Liver (tissue), 9 donors: ENCODE data around the gene TRIM5. TPM values are rescaled to one million over a fixed set of nuclear protein-coding genes. Genes with fewer than 3 reads are reported as not detected.

ENCODE experiments used
- DNase-seq: peaks from one replicate; pipeline ENCODE4 v3.0.0-alpha.2; 2017; ENCODE audit warnings: low spot score
- H3K27ac ChIP-seq, 2 donors: one replicate each; pipeline ENCODE4 v1.7.0; 2013; ENCODE audit warnings: inconsistent platforms in 2 of 2, low read length in 2 of 2, control low read depth in 1 of 2, low read depth in 1 of 2, mild to moderate bottlenecking in 1 of 2
- H3K27me3 ChIP-seq, 4 donors: one replicate each; pipeline versions ENCODE4 v1.6.1 to v1.7.0; 2013; ENCODE audit warnings: low read length in 3 of 4, inconsistent platforms in 1 of 4, mild to moderate bottlenecking in 1 of 4, moderate library complexity in 1 of 4; ENCODE audit not compliant: control insufficient read depth in 4 of 4, insufficient read depth in 4 of 4
- H3K36me3 ChIP-seq, 4 donors: one replicate each; pipeline versions ENCODE4 v1.6.1 to v1.7.0; 2013; ENCODE audit warnings: low read length in 3 of 4, mild to moderate bottlenecking in 3 of 4, low read depth in 1 of 4, moderate library complexity in 1 of 4; ENCODE audit not compliant: control insufficient read depth in 4 of 4, insufficient read depth in 3 of 4
- H3K4me1 ChIP-seq, 4 donors: one replicate each; pipeline versions ENCODE4 v1.6.1 to v1.7.0; 2013; ENCODE audit warnings: low read length in 3 of 4, mild to moderate bottlenecking in 3 of 4, moderate library complexity in 1 of 4; ENCODE audit not compliant: control insufficient read depth in 4 of 4, insufficient read depth in 4 of 4
- H3K4me3 ChIP-seq, 3 donors: one replicate each; pipeline versions ENCODE4 v1.6.1 to v1.7.0; 2013; ENCODE audit warnings: low read length in 3 of 3, control low read depth in 1 of 3, low read depth in 1 of 3, mild to moderate bottlenecking in 1 of 3
- H3K9ac ChIP-seq, 2 donors: one replicate each; pipeline ENCODE4 v1.7.0; 2013; ENCODE audit warnings: low read length in 2 of 2, mild to moderate bottlenecking in 2 of 2, moderate library complexity in 2 of 2, control low read depth in 1 of 2, low read depth in 1 of 2
- H3K9me3 ChIP-seq, 4 donors: one replicate each; pipeline versions ENCODE4 v1.6.1 to v1.7.0; 2013; ENCODE audit warnings: low read length in 3 of 4; ENCODE audit not compliant: control insufficient read depth in 4 of 4
- EGR1 ChIP-seq, 2 donors: IDR thresholded peaks; 2 replicates each; pipeline ENCODE4 v1.6.1; 2016 to 2018; ENCODE audit warnings: antibody characterized with exemption in 2 of 2, low read depth in 2 of 2
- FOXA1 ChIP-seq: IDR thresholded peaks from 2 replicates; pipeline ENCODE4 v1.6.1; 2016; ENCODE audit warnings: antibody characterized with exemption
- FOXA2 ChIP-seq: IDR thresholded peaks from 2 replicates; pipeline ENCODE4 v1.6.1; 2016; ENCODE audit warnings: antibody characterized with exemption
- HNF4A ChIP-seq, 2 donors: conservative IDR thresholded peaks; 2 replicates each; pipeline ENCODE4 v1.6.1; 2016; ENCODE audit warnings: antibody characterized with exemption in 2 of 2, mild to moderate bottlenecking in 2 of 2
- JUND ChIP-seq, 2 donors: IDR thresholded peaks; 2 replicates each; pipeline ENCODE4 v1.6.1; 2016; ENCODE audit warnings: antibody characterized with exemption in 2 of 2
- NR2F2 ChIP-seq: IDR thresholded peaks from 2 replicates; pipeline ENCODE4 v1.6.1; 2016; ENCODE audit warnings: antibody characterized with exemption
- RAD21 ChIP-seq, 2 donors: IDR thresholded peaks; 2 replicates each; pipeline ENCODE4 v1.6.1; 2016; ENCODE audit warnings: antibody characterized with exemption in 2 of 2, mild to moderate bottlenecking in 2 of 2
- RXRA ChIP-seq, 2 donors: IDR thresholded peaks; 2 replicates each; pipeline ENCODE4 v1.6.1; 2017 to 2018; ENCODE audit warnings: antibody characterized with exemption in 2 of 2, mild to moderate bottlenecking in 1 of 2
- SP1 ChIP-seq: IDR thresholded peaks from 2 replicates; pipeline ENCODE4 v1.6.1; 2018; ENCODE audit warnings: antibody characterized with exemption, mild to moderate bottlenecking
- TAF1 ChIP-seq: conservative IDR thresholded peaks from 2 replicates; pipeline ENCODE4 v1.6.1; 2016; ENCODE audit warnings: antibody characterized with exemption, mild to moderate bottlenecking
- YY1 ChIP-seq: IDR thresholded peaks from 2 replicates; pipeline ENCODE4 v1.6.1; 2016; ENCODE audit warnings: antibody characterized with exemption, mild to moderate bottlenecking
- WGBS: extraction: QIAGEN DNeasy Blood & Tissue Kit; methylation state at CpG from one replicate; pipeline ENCODE4 v1.1.7; 2013; 5-methylcytosine and 5-hydroxymethylcytosine counted together
- polyA plus RNA-seq, 2 donors: library from polyadenylated mRNA; stranded (reverse) in 1 of 2; unstranded in 1 of 2; fragments of 200-250 nt in 1 of 2; fragments of >200 nt in 1 of 2; fragmentation: Nextera tagmentation in 1 of 2; extraction: Ambion mirVana in 1 of 2; gene quantifications; one replicate each; pipeline versions ENCODE4 v1.2.1 to v1.2.3, GENCODE V29; 2013 to 2015
- total RNA-seq, 2 donors: library from RNA; depleted of rRNA; stranded (reverse); fragments of >200 nt; gene quantifications; one replicate each; pipeline ENCODE4 v1.2.3, GENCODE V29; 2014
- TF ChIP-seq, protein P1 (sequence below): IDR thresholded peaks from 2 replicates; pipeline ENCODE4 v1.6.1; 2016; ENCODE audit warnings: antibody characterized with exemption
- TF ChIP-seq, protein P2 (sequence below): IDR thresholded peaks from 2 replicates; pipeline ENCODE4 v1.6.1; 2016; ENCODE audit warnings: antibody characterized with exemption
- TF ChIP-seq, protein P3 (sequence below): IDR thresholded peaks from 2 replicates; pipeline ENCODE4 v1.6.1; 2016; ENCODE audit warnings: antibody characterized with exemption
- TF ChIP-seq, protein P4 (sequence below): IDR thresholded peaks from 2 replicates; pipeline ENCODE4 v1.6.1; 2016; ENCODE audit warnings: antibody characterized with exemption, mild to moderate bottlenecking
- TF ChIP-seq, protein P5 (sequence below): fragments of 150-350 bp; IDR thresholded peaks from 2 replicates; pipeline ENCODE4 v1.5.1; 2017; ENCODE audit warnings: improper control_type of control experiment, low read depth, low read length; ENCODE audit not compliant: missing input control
- donor health status: healthy.
- donor health status: healthy.
- donor health status: healthy.
- donor health status: healthy.
- donor health status: healthy.

TRIM5 gene
- total and polyA plus RNA-seq, 4 donors: 7.8 to 20.2 (median 13.1) TPM

DNA sequence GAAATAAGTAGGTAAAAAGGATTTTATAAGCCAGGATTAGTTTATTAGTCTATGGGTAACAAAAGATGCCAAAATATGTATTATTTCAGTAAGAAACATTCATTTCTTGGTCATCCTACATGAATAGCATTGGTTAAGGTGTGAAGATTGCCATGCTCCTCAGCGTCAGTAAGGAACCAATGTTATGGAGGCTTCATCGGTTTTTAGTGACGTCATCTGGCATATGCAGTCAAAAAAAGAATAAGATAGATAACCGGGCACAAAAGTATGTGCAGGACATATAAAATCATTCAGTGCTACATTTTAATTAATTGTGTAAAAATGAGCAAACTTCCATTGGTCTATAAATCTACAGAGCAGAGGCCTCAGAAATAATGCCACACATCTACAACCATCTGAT lies 29.4 kb downstream of the TRIM5 start:
- H3K36me3 ChIP-seq: peaks cover 0 to 2% (median 0%) of the 10 kb centered on the region in 4 donors
- TF ChIP-seq HNF4A (conservative IDR thresholded peaks at IDR 0.05): no peak
- TF ChIP-seq, protein P1, sequence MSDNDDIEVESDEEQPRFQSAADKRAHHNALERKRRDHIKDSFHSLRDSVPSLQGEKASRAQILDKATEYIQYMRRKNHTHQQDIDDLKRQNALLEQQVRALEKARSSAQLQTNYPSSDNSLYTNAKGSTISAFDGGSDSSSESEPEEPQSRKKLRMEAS: no peak
- TF ChIP-seq FOXA2: no peak
- TF ChIP-seq, protein P2, sequence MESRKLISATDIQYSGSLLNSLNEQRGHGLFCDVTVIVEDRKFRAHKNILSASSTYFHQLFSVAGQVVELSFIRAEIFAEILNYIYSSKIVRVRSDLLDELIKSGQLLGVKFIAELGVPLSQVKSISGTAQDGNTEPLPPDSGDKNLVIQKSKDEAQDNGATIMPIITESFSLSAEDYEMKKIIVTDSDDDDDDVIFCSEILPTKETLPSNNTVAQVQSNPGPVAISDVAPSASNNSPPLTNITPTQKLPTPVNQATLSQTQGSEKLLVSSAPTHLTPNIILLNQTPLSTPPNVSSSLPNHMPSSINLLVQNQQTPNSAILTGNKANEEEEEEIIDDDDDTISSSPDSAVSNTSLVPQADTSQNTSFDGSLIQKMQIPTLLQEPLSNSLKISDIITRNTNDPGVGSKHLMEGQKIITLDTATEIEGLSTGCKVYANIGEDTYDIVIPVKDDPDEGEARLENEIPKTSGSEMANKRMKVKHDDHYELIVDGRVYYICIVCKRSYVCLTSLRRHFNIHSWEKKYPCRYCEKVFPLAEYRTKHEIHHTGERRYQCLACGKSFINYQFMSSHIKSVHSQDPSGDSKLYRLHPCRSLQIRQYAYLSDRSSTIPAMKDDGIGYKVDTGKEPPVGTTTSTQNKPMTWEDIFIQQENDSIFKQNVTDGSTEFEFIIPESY: no peak
- TF ChIP-seq RXRA (IDR thresholded peaks at IDR 0.05): no peak
- TF ChIP-seq YY1: no peak
- no peak for TF ChIP-seq FOXA1
- TF ChIP-seq, protein P3, sequence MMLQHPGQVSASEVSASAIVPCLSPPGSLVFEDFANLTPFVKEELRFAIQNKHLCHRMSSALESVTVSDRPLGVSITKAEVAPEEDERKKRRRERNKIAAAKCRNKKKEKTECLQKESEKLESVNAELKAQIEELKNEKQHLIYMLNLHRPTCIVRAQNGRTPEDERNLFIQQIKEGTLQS: no peak
- TF ChIP-seq NR2F2: no peak
- TF ChIP-seq TAF1: no peak
- TF ChIP-seq, protein P4, sequence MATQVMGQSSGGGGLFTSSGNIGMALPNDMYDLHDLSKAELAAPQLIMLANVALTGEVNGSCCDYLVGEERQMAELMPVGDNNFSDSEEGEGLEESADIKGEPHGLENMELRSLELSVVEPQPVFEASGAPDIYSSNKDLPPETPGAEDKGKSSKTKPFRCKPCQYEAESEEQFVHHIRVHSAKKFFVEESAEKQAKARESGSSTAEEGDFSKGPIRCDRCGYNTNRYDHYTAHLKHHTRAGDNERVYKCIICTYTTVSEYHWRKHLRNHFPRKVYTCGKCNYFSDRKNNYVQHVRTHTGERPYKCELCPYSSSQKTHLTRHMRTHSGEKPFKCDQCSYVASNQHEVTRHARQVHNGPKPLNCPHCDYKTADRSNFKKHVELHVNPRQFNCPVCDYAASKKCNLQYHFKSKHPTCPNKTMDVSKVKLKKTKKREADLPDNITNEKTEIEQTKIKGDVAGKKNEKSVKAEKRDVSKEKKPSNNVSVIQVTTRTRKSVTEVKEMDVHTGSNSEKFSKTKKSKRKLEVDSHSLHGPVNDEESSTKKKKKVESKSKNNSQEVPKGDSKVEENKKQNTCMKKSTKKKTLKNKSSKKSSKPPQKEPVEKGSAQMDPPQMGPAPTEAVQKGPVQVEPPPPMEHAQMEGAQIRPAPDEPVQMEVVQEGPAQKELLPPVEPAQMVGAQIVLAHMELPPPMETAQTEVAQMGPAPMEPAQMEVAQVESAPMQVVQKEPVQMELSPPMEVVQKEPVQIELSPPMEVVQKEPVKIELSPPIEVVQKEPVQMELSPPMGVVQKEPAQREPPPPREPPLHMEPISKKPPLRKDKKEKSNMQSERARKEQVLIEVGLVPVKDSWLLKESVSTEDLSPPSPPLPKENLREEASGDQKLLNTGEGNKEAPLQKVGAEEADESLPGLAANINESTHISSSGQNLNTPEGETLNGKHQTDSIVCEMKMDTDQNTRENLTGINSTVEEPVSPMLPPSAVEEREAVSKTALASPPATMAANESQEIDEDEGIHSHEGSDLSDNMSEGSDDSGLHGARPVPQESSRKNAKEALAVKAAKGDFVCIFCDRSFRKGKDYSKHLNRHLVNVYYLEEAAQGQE: no peak
- TF ChIP-seq RAD21 (IDR thresholded peaks at IDR 0.05): no peak
- TF ChIP-seq, protein P5, sequence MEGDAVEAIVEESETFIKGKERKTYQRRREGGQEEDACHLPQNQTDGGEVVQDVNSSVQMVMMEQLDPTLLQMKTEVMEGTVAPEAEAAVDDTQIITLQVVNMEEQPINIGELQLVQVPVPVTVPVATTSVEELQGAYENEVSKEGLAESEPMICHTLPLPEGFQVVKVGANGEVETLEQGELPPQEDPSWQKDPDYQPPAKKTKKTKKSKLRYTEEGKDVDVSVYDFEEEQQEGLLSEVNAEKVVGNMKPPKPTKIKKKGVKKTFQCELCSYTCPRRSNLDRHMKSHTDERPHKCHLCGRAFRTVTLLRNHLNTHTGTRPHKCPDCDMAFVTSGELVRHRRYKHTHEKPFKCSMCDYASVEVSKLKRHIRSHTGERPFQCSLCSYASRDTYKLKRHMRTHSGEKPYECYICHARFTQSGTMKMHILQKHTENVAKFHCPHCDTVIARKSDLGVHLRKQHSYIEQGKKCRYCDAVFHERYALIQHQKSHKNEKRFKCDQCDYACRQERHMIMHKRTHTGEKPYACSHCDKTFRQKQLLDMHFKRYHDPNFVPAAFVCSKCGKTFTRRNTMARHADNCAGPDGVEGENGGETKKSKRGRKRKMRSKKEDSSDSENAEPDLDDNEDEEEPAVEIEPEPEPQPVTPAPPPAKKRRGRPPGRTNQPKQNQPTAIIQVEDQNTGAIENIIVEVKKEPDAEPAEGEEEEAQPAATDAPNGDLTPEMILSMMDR: no peak
- TF ChIP-seq EGR1 (IDR thresholded peaks at IDR 0.05; ENCODE audit: low read depth in 2 of 2): no peak
- no peak for TF ChIP-seq JUND (IDR thresholded peaks at IDR 0.05)
- no peak for TF ChIP-seq SP1
- H3K27ac ChIP-seq: no peak overlapping the region
- WGBS: 94% methylated on average over 4 of the region's 4 CpGs
- no peak for DNase-seq
- peaks cover 0 to 3% (median under 1%) of the 10 kb centered on the region in 4 donors for H3K9me3 ChIP-seq
- H3K4me1 ChIP-seq: no peaks in the 10 kb centered on the region
- no peaks in the 10 kb centered on the region for H3K27me3 ChIP-seq
- H3K4me3 ChIP-seq: no peak overlapping the region
- H3K9ac ChIP-seq: no peak overlapping the region

DNA sequence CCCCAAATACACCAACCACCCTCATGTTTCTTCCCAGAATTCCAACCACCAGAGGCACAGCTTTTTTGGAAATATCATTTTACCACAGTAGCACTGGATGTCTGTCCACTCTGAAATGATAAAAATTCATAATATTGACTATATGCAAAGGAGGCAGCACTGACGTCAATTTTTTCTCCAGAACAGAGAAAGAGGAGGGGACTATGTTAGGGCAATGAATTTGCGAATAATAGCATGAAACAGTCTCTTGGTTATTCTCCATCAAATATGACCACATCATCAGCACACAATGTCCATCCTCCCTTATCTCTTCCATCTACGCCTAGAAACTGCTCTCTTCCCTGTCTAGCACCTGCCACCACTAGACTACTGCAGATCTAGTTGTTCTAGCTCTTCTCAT lies 38.7 kb downstream of the TRIM5 start:
- Histone ChIP-seq H3K27ac (no peak overlapping the region), H3K27me3 (no peaks in the 10 kb centered on the region), H3K36me3 (peaks cover 3 to 25% (median 10%) of the 10 kb centered on the region in 4 donors), H3K9me3 (no peaks in the 10 kb centered on the region), H3K4me1 (no peaks in the 10 kb centered on the region), H3K4me3 (no peak overlapping the region), H3K9ac (no peak overlapping the region)
- TF ChIP-seq YY1: no peak
- 94% methylated on average over 3 of the region's 3 CpGs for WGBS
- DNase-seq: no peak
